ENCODE data around the gene CDC25B. TPM values are rescaled to one million over a fixed set of nuclear protein-coding genes. Genes with fewer than 3 reads are reported as not detected.

Gene CDC25B
- total and polyA plus RNA-seq, 2 experiments from 2014 or later: 18.2 to 20.1 TPM

DNA sequence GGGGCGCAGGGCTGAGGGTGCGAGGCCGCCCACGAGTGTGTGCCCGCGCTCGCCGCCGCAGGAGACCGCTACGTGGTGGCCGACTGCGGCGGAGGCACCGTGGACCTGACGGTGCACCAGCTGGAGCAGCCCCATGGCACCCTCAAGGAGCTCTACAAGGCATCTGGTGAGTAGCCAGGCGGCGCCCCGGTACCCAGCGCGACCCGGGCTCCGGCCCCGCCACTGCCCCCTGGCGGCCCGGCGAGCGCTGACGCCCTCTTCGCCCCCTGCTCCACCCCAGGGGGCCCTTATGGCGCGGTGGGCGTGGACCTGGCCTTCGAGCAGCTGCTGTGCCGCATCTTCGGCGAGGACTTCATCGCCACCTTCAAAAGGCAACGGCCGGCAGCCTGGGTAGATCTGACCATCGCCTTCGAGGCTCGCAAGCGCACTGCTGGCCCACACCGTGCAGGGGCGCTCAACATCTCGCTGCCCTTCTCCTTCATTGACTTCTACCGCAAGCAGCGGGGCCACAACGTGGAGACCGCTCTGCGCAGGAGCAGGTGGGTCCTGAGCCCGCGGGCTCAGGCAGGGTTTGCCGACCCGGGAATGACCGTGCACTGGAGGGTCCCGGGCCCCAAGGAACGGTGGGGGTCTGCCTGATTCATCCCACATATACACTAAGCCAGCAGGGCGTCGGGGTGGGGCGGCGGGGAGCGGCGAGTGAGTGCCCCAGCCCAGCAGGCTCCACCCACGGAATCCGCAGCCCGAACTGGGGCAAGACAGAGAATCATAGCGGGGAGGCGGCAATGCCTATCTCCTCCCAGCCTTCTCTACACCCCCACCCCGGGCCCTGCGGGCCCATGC is 46.2 kb upstream of the CDC25B start:
- no peak for TF ChIP-seq EZH2phosphoT487 (IDR thresholded peaks at IDR 0.05; ENCODE audit: insufficient read depth, low read depth)
- no peak for TF ChIP-seq EZH2 (IDR thresholded peaks at IDR 0.05; ENCODE audit: insufficient read depth, poor library complexity, severe bottlenecking)
- Histone ChIP-seq H2AFZ (no peak overlapping the region), H3K9ac (no peak overlapping the region), H3K27me3 (replicated peaks; ENCODE audit: insufficient read depth) (no peaks in the 10 kb centered on the region), H3K4me3 (no peak overlapping the region), H3K4me2 (ENCODE audit: unreplicated experiment) (no peak overlapping the region), H3K9me2 (ENCODE audit: insufficient read depth) (no peaks in the 10 kb centered on the region), H3K27ac (no peak overlapping the region), H3K9me3 (ENCODE audit: low read depth) (no peaks in the 10 kb centered on the region), H3K79me2 (ENCODE audit: insufficient read depth) (no peaks in the 10 kb centered on the region), H3F3A (ENCODE audit: insufficient read depth) (no peaks in the 10 kb centered on the region), H3K36me3 (ENCODE audit: low read depth) (no peaks in the 10 kb centered on the region), H4K20me1 (ENCODE audit: insufficient read depth) (no peaks in the 10 kb centered on the region), H3K4me1 (ENCODE audit: insufficient read depth) (no peaks in the 10 kb centered on the region)
- 92 to 96% methylated on average over 38 to 65 of the region's 72 CpGs for WGBS, 2 experiments (ENCODE audit: low coverage in 1 of 2, low lambda C conversion rate in 2 of 2, missing lambda C conversion rate in 2 of 2)
- DNase-seq: no peak
- in situ Hi-C loops (cut with MboI): no loop called here

DNA sequence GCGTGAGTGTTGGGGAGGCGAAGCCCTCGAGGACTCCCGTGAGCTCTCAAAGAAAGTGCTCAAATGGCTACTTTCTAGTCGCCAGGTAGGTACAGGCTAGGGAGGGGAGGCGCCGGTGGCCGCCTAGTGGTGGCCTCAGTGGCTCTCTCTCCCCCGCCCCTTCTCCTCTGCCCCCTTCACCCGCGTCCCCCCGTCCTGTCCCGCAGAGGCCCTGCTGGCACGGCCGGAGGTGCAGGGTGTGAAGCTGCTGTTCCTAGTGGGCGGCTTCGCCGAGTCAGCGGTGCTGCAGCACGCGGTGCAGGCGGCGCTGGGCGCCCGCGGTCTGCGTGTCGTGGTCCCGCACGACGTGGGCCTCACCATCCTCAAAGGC is 44.8 kb upstream of the CDC25B start:
- no peak overlapping the region for H2AFZ ChIP-seq
- in situ Hi-C loops (cut with MboI): no loop called here
- no peaks in the 10 kb centered on the region for H3K9me2 ChIP-seq (ENCODE audit: insufficient read depth)
- no peaks in the 10 kb centered on the region for H3K27me3 ChIP-seq (replicated peaks; ENCODE audit: insufficient read depth)
- WGBS, 2 experiments (ENCODE audit: low coverage in 1 of 2, low lambda C conversion rate in 2 of 2, missing lambda C conversion rate in 2 of 2): 95 to 96% methylated on average over 24 to 30 of the region's 31 CpGs
- no peak overlapping the region for H3K4me3 ChIP-seq
- H3K36me3 ChIP-seq (ENCODE audit: low read depth): no peaks in the 10 kb centered on the region
- no peak overlapping the region for H3K27ac ChIP-seq
- no peaks in the 10 kb centered on the region for H3K9me3 ChIP-seq (ENCODE audit: low read depth)
- H3K4me2 ChIP-seq (ENCODE audit: unreplicated experiment): no peak overlapping the region
- H4K20me1 ChIP-seq (ENCODE audit: insufficient read depth): no peaks in the 10 kb centered on the region
- no peak for TF ChIP-seq EZH2phosphoT487 (IDR thresholded peaks at IDR 0.05; ENCODE audit: insufficient read depth, low read depth)
- TF ChIP-seq EZH2 (IDR thresholded peaks at IDR 0.05; ENCODE audit: insufficient read depth, poor library complexity, severe bottlenecking): no peak
- H3K9ac ChIP-seq: no peak overlapping the region
- H3F3A ChIP-seq (ENCODE audit: insufficient read depth): no peaks in the 10 kb centered on the region
- DNase-seq: no peak
- H3K4me1 ChIP-seq (ENCODE audit: insufficient read depth): no peaks in the 10 kb centered on the region
- no peaks in the 10 kb centered on the region for H3K79me2 ChIP-seq (ENCODE audit: insufficient read depth)

DNA sequence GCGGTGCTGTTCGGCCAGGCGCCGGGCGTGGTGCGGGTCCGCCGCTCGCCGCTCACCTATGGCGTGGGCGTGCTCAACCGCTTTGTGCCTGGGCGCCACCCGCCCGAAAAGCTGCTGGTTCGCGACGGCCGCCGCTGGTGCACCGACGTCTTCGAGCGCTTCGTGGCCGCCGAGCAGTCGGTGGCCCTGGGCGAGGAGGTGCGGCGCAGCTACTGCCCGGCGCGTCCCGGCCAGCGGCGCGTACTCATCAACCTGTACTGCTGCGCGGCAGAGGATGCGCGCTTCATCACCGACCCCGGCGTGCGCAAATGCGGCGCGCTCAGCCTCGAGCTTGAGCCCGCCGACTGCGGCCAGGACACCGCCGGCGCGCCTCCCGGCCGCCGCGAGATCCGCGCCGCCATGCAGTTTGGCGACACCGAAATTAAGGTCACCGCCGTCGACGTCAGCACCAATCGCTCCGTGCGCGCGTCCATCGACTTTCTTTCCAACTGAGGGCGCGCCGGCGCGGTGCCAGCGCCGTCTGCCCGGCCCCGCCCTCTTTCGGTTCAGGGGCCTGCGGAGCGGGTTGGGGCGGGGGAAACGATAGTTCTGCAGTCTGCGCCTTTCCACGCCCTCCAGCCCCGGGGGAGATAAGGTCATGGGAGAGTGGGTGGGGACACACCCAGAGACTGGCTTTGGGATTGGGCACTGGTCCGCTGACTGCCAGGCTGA is 44.3 kb upstream of the CDC25B start:
- Histone ChIP-seq H3K27ac (no peak overlapping the region), H3K27me3 (replicated peaks; ENCODE audit: insufficient read depth) (no peaks in the 10 kb centered on the region), H3K4me3 (no peak overlapping the region), H3K9me2 (ENCODE audit: insufficient read depth) (no peaks in the 10 kb centered on the region), H3K4me1 (ENCODE audit: insufficient read depth) (no peaks in the 10 kb centered on the region), H3F3A (ENCODE audit: insufficient read depth) (no peaks in the 10 kb centered on the region), H2AFZ (no peak overlapping the region), H3K9ac (no peak overlapping the region), H3K36me3 (ENCODE audit: low read depth) (no peaks in the 10 kb centered on the region), H3K79me2 (ENCODE audit: insufficient read depth) (no peaks in the 10 kb centered on the region), H3K4me2 (ENCODE audit: unreplicated experiment) (no peak overlapping the region), H3K9me3 (ENCODE audit: low read depth) (no peaks in the 10 kb centered on the region), H4K20me1 (ENCODE audit: insufficient read depth) (no peaks in the 10 kb centered on the region)
- DNase-seq: no peak
- in situ Hi-C loops (cut with MboI): no loop called here
- 87 to 93% methylated on average over 49 to 94 of the region's 95 CpGs for WGBS, 2 experiments (ENCODE audit: low coverage in 1 of 2, low lambda C conversion rate in 2 of 2, missing lambda C conversion rate in 2 of 2)
- TF ChIP-seq EZH2phosphoT487 (IDR thresholded peaks at IDR 0.05; ENCODE audit: insufficient read depth, low read depth): no peak
- TF ChIP-seq EZH2 (IDR thresholded peaks at IDR 0.05; ENCODE audit: insufficient read depth, poor library complexity, severe bottlenecking): no peak

DNA sequence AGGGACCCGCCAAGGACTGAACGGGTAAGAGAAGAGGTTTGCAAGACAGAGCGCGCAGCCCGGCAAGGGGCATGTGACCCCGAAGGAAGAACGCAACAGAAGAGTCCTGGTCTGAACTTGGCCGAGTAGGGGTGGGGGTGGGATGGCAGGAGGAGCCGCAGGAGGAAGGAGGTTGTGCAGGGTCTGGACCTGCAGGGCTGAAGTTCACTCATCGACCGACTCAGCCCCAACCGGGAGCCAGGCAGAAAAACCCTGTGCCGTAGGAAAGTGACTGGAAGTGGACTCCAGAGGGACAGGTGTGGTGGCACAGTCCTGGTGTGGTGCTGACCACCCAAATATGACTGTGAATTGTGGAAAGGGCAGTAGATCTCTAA is 43.7 kb upstream of the CDC25B start:
- H3K27ac ChIP-seq: no peak overlapping the region
- no peak for DNase-seq
- H3K79me2 ChIP-seq (ENCODE audit: insufficient read depth): no peaks in the 10 kb centered on the region
- no peaks in the 10 kb centered on the region for H3K9me3 ChIP-seq (ENCODE audit: low read depth)
- H3K4me1 ChIP-seq (ENCODE audit: insufficient read depth): no peaks in the 10 kb centered on the region
- H3K9ac ChIP-seq: no peak overlapping the region
- no peak overlapping the region for H3K4me2 ChIP-seq (ENCODE audit: unreplicated experiment)
- in situ Hi-C loops (cut with MboI): no loop called here
- no peaks in the 10 kb centered on the region for H3F3A ChIP-seq (ENCODE audit: insufficient read depth)
- H3K4me3 ChIP-seq: no peak overlapping the region
- H3K36me3 ChIP-seq (ENCODE audit: low read depth): no peaks in the 10 kb centered on the region
- TF ChIP-seq EZH2 (IDR thresholded peaks at IDR 0.05; ENCODE audit: insufficient read depth, poor library complexity, severe bottlenecking): no peak
- no peak for TF ChIP-seq EZH2phosphoT487 (IDR thresholded peaks at IDR 0.05; ENCODE audit: insufficient read depth, low read depth)
- H3K27me3 ChIP-seq (replicated peaks; ENCODE audit: insufficient read depth): no peaks in the 10 kb centered on the region
- H2AFZ ChIP-seq: no peak overlapping the region
- no peaks in the 10 kb centered on the region for H4K20me1 ChIP-seq (ENCODE audit: insufficient read depth)
- WGBS, 2 experiments (ENCODE audit: low coverage in 1 of 2, low lambda C conversion rate in 2 of 2, missing lambda C conversion rate in 2 of 2): 87 to 89% methylated on average over 13 of the region's 13 CpGs
- H3K9me2 ChIP-seq (ENCODE audit: insufficient read depth): no peaks in the 10 kb centered on the region
